Stimulated activated CD8-positive, alpha-beta memory T cell treated with anti-CD3 and anti-CD28 coated beads, Interleukin-7, amount 100 ng/mL, for 4 hours (primary cell): ENCODE data around the gene HRCT1.
"Not testable (repeated sequence)": the region's sequence is repeated elsewhere in the genome, so short reads cannot be mapped to it uniquely, and the experiment has no call there.

Experiments used
- DNase-seq, 2 donors: peaks; one replicate each; pipeline ENCODE4 v3.0.0-alpha.2; 2020; ENCODE audit warnings: low read depth in 2 of 2

HRCT1 gene

DNA sequence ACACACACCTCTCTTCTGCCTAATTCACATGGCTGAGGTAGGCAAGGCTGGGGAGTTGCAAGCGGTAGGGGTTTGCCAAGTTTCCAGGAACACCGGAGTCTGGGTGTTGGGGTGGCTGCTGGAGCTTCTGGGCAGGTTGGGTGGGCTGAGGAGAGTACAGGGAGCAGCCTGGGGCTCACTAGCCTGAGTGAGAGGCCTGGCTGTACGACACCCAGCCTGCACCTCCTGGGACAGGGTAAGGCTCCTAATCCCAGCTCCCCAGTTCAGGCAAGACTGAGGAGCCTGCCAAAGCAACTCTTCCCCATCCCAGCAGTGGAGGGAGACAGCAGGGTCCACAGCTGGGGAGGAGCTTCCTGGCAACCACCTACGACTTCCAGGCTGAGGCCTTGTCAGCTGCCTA, 11.3 kb downstream of the HRCT1 start:
- no peak for DNase-seq

DNA sequence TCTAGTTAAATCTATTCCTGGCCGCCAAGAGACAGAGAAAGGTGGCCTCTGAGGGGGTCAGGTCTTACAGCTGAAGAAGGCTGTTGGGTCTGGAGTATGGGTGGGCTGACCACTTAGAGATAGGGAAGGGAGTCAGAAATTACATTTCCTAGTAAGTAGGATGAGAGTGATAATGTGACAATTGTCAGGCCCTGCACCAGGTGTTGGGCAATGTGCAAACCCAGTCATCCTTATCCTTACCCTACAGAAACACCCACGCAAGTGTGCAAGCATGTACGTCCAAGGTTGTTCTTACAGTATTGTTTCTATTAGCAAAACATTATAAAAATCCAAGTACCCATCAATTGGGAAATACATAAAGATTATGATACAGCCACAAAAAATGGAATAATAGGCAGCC, 12.8 kb downstream of the HRCT1 start:
- no peak for DNase-seq

DNA sequence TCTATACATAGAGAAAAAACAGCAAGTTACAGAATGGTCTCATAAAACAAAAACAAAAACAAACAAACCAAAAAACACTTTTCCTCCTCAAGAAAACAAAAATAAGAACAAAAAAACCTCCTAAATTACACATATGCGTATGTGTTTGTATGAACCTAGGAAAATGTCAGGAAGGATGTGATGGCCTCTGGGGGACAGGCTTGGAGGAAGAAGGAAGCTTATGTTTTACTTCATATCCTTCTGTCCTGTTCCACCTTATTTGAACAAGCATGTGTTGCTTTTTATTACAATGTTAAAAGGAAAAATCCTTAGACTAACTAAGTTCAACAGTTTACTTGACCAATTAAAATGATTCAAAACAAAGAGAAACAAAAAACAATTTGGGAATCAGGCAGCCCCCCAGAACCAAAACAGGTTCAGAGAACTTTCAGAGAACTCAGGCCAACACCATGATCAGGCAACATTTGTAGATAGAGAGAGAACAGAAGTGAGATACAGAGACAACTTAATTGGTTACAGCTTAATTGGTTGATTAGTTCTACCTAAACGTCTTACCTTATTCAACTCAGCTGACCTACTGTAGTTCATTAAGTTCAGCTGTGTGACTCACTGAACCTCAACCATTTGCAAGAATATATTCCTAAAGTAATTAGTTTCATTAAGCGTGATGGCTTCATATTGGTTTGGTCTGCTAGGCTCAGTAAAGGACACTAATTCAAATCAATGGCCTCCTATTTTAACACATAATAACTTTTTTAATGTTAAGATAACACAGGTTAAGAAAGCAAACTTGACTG, 13.4 kb downstream of the HRCT1 start:
- DNase-seq = no peak

- no peak for DNase-seq
Observed at GRCh38 chr9:35920051-35920620, 14.1 kb downstream of the HRCT1 start.

- DNase-seq = no peak
Observed at GRCh38 chr9:35923598-35923926, 17.6 kb downstream of the HRCT1 start.

DNA sequence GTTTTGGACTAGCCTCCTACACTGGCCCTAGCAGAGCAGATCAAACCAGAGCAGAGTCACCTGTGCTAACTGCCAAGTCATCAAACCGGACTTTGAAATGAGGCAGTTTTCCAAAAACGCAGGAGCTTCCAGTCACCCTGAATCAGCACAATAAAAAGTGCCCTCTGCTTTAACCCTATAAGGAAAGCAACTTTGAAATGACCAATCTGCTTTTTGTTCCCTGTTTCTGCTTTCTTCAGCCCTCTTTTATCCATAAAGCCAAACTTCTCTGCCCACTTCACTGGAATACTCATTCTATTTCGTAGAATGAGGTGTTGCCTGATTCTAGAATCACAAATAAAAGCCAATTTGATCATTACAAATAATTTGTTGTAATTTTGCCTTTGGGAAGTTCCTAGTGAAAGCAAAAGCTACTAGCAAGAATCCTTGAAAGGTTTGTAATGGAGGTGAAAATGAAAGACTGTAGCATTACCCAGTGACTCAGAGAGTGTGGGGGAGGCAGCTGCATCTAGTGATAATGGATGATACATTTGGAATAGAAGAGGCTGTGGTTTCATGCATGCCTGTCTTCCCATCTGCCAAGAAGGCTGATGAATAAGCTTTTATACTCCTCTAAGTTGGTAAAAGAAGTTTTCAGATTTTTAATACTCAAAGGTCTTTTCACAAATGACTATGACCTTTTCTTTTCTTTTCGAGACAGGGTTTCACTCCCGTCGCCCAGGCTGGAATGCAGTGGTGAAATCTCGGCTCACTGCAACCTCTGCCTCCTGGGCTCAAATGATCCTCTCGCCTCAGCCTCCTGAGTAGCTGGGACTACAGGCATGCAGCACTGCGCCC, 18.1 kb downstream of the HRCT1 start:
- DNase-seq = no peak

DNA sequence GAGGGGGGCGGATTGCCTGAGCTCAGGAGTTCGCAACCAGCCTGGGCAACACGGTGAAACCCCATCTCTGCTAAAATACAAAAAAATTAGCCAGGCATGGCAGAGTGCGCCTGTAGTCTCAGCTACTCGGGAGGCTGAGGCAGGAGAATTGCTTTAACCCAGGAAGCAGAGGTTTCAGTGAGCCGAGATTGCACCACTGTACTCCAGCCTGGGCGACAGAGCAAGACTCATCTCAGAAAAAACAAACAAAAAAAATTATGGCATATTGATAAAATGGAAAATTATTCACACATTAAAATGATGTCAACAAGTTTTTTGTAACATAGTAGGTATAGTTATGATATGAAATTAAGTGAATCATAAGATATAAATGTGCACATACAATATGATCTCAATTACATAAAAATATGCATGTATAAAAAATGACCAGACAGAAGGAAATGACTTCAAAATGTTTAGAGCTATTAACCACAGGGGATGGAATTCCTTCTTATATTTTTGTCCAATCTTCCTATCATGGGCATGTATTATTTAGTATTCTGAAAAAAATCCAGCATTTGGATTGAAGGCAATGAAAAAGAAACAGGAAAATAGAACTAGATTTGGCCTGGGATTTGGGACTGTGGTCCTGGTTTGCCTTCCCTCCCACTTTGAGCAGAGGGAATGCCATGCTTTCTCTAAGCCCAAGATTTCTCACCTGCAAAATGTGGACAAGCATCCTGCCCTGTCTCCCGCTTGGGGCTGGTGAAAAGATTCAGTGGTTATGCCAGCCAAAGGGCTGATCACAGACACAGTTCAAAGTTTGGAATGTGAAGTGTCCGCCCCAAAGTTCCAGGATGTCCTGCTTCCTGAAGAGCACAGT, 22.8 kb downstream of the HRCT1 start:
- DNase-seq = no peak

GRCh38 chr9:35929453-35929718, 23.4 kb downstream of the HRCT1 start:
- DNase-seq = no peak

DNA sequence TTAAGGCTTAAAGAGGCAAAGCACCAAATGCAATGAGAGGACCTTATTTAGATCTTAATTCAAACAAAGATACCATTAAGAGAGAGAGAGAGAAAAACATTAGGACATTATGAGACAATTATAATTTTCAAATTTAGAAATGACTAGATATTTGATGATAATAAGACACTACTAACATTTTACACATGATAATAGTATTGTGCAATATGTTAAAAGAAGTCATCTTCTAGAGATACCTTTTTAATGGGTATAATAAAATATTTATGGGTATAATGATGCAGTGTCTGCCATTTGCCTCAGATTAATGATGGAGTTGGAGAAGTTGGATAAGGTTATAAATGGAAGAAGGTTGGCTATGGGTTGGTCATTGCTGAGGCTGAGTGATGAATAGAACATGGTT, 24.5 kb downstream of the HRCT1 start:
- DNase-seq = no peak

- DNase-seq = no peak
Observed at GRCh38 chr9:35930989-35931388, 25.0 kb downstream of the HRCT1 start.

- DNase-seq = no peak
Observed at GRCh38 chr9:35932735-35933134, 26.7 kb downstream of the HRCT1 start.

DNA sequence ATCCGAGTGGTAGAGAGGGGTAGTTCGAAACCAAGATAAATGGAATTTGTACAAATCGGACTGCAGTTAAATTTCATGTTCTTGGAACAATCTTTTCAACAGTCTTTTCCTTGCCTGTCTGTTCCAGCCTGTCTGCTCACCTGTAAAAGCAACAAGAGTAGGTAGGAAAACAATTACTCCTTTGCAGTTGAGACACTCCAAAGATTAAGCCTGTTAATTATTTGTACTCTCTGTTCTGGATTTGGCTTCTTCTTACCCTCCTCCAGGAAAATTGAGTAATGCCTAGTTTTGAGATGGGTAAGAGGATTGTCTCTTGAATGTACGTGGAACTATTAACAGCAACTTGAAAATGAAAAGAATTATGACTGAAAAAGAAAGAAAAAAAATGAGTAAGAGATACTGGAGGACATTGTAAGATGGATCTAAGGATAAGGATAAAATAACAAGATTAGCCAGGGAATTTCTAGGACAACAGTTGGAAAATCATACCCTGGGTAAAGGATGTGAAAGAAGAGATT, 27.6 kb downstream of the HRCT1 start:
- DNase-seq = no peak

DNA sequence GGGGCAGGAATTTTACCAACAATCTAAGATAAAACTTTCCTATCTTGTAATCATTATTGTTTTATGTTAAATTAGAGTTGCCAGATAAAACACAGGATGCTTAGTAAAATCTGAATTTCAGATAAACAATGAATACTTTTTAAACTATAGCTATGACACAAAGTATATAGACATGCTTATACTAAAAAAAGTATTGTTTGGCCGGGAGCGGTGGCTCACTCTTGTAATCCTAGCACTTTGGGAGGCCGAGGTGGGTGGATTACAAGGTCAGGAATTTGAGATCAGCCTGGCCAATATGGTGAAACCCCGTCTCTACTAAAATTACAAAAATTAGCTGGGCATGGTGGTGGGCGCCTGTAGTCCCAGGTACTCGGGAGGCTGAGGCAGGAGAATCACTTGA, 28.1 kb downstream of the HRCT1 start:
- not testable (repeated sequence) for DNase-seq

- DNase-seq = no peak
Observed at GRCh38 chr9:35935261-35935660, 29.3 kb downstream of the HRCT1 start.

DNA sequence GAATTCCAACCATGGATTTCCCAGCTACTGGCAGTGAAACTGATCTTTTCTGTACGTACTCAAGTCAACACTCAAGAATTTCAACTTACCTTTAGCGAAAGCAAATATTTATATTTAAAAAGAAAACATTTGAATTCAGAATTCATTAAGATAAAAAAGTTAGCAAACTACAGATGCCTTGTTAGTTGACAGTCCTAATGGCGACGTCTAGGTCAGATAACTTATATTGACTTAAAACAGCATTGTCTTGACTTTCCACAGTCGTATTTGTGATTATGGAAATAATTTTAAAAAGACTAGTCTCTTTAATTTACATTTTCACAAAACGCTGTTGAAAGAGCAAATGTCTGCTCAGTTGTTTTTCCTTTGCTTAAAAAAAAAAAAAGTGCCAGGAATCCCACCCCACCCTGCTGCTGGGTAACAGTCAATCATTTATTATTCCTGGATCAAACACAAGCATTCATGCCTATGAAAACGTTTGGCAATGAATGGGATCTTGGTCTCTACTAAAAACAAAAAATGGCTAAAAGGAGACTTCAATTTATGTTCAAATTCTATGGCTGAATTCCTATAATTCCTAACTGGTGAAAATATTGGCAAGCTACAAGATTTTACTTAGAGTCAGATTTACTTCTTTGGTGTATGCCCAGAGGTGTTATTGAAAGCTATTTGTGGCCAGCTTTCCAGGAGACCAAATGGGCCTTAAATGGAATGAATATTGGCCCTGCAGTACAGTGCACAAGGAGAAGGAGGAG, 29.9 kb downstream of the HRCT1 start:
- DNase-seq = no peak

DNA sequence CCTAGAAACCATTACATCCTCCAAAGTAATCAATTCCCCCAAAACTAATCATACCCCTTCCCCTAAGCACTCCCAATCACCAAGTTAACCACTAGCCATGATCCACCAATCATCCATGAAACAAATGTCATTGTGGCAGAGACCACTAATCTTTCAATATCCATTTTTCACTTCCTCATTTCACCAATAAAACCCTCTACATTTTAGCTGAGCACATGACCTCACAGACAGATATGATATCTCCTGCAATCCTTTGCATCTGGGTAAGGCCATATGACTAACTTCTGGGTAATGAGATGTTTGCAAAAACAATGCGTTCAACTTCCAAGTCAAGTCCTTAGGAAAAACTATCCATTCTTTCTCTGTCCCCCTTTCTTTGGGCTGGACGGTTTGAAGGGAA, 31.2 kb downstream of the HRCT1 start:
- no peak for DNase-seq

DNA sequence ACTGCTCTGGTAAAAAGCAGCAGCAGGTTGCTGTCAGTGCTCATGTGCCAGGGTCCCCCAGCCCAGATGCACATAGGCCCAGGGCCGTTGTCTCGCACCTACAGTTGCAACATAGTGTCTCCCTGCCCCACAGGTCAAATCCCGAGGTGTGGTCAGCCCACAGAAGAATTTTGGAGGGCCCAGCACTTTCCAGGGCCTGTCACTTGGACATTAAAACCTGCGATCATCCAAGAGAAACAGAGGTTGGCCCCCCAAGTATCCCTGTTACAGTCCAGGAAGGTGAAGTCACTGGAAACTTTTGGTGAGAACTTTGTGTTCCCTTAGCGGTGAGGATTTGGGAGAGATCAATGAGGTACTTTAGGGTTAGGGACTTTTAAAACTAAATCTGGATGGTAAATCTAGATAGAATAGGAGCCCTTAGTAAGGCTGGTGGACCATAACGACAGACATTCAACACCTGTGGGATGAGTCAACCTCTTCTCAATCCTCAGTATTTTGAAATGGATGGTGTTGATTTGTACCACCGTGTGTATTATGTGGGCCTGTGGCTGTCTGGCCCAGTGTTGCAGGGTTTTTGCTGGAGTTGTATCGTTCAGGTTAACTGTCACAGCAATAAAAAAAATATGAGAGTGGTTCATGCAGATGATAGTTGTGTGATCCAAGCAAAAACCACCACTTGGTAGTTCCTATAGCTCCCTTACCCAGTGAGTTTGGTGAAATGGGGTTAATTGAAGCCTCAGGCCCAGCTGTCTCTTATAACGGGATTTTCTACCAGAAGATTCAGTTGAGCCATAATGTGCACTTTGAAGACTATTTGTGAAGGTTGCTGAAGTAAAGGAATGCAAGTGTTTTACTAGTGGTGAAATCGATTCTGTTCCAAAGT, 32.7 kb downstream of the HRCT1 start:
- DNase-seq = no peak

DNA sequence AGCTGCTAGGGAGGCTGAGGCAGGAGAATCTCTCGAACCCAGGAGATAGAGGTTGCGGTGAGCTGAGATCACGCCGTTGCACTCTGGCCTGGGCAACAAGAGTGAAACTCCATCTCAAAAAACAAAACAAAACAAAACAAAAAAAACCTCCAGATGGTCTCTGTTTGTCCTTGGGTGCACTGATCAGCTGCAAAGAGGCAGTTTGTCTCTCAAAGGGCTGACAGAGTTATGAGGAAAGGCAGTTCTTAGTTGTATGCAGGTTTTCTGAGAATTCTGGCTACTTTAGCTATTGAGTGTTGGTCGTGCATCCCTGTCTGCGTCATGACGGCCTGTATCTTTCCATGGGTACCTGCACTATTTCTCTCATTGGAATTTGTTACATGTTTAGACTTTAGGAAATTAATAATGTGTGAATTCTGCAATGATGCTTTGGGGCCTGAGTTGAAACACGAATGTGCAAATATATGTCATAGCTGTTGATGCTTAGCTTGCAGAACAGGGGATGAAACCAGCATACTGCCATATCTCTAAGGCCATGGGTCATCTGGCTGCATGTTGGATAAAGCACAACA, 33.8 kb downstream of the HRCT1 start:
- no peak for DNase-seq

- no peak for DNase-seq
Observed at GRCh38 chr9:35940458-35941407, 34.7 kb downstream of the HRCT1 start.
